Activated T-cell treated with anti-CD3 and anti-CD28 coated beads, Interleukin-2, amount 50 U/mL, for 72 hours (primary cell): ENCODE data around the gene JAML. TPM values are rescaled to one million over a fixed set of nuclear protein-coding genes. Genes with fewer than 3 reads are reported as not detected.

Source experiments
- ATAC-seq, 2 donors: fragments of 150-1000 bp; cut with Tn5 transposase; replicated peaks in 1 of 2; 2 replicates each; pipeline ENCODE4 v1.10.0; 2021; ENCODE audit warnings: moderate library complexity in 2 of 2, mild to moderate bottlenecking in 1 of 2
- DNase-seq, 2 donors: peaks; one replicate each; pipeline ENCODE4 v3.0.0; 2021 to 2022; ENCODE audit warnings: mixed read lengths in 1 of 2
- H3K27ac Mint-ChIP-seq: one replicate; pipeline ENCODE4 v1.8.0; 2022; ENCODE audit warnings: mild to moderate bottlenecking, moderate library complexity, mixed read lengths
- H3K27me3 Mint-ChIP-seq: one replicate; pipeline ENCODE4 v1.8.0; 2022; ENCODE audit warnings: low read depth, mixed read lengths
- H3K36me3 Mint-ChIP-seq, 2 donors: one replicate each; pipeline ENCODE4 v1.8.0; 2022; ENCODE audit warnings: mixed read lengths in 2 of 2, mild to moderate bottlenecking in 1 of 2; ENCODE audit not compliant: insufficient read depth in 2 of 2
- H3K4me1 Mint-ChIP-seq: one replicate; pipeline ENCODE4 v1.8.0; 2022; ENCODE audit warnings: low read depth, mixed read lengths
- H3K4me3 Mint-ChIP-seq, 2 donors: one replicate each; pipeline ENCODE4 v1.8.0; 2022; ENCODE audit warnings: mild to moderate bottlenecking in 2 of 2, mixed read lengths in 2 of 2, moderate library complexity in 2 of 2
- H3K9me3 Mint-ChIP-seq, 2 donors: one replicate each; pipeline ENCODE4 v1.8.0; 2022; ENCODE audit warnings: mixed read lengths in 2 of 2
- total RNA-seq, 2 donors: library from RNA; stranded (reverse); gene quantifications; one replicate each; pipeline ENCODE4 v1.2.3, GENCODE V29; 2022

The JAML gene
- total RNA-seq, 2 donors from 2014 or later = 272 to 369 TPM

DNA sequence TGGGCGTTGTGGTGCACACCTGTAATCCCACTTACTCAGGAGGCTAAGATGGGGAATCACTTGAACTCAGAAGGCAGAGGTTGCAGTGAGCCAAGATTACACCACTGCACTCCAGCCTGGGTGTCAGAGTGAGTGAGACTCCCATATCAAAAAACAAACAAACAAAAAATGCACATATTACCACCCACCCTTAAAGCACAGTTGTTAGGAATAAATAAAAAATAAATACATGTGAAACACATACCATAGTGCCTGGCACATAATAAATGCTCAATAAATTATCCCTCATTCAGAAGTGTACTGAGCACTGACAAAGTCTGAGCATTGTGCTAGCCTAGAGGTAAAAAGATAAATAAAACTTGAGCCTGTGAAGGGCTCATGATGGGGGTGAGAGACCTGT, 9.0 kb upstream of the JAML start:
- Mint-ChIP-seq H3K4me1 (peaks cover 31% of the 10 kb centered on the region), H3K36me3 (peaks cover 25 to 44% of the 10 kb centered on the region in 2 donors), H3K9me3 (no peaks in the 10 kb centered on the region), H3K4me3 (peak overlapping the region; percentile 9 to 35), H3K27me3 (no peaks in the 10 kb centered on the region), H3K27ac (peak overlapping the region; percentile 49)
- no peak for DNase-seq
- no peak for ATAC-seq

DNA sequence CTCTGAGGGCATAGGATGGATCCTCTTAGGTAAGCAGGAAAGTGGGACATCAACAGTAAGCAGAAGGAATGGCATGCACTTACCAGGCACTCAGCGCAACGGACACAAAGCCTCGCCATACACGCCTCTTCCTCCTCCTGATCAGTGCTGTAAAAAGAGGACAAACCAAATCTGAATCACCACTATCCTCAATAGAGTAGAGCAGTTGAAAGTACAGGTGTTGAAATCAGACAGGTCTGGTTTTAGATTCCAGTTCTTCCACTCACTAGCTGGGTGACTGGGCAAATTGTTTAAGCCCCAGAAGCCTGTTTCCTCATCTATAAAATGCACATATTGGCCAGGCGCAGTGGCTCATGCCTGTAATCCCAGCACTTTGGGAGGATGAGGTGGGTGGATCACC, 8.6 kb upstream of the JAML start:
- peaks cover 22 to 40% of the 10 kb centered on the region in 2 donors for H3K36me3 Mint-ChIP-seq
- DNase-seq = no peak
- peak; percentile 0 to 3 for ATAC-seq
- peaks cover 26% of the 10 kb centered on the region for H3K4me1 Mint-ChIP-seq
- peak overlapping the region; percentile 49 for H3K27ac Mint-ChIP-seq
- peak overlapping the region; percentile 9 to 59 for H3K4me3 Mint-ChIP-seq
- H3K27me3 Mint-ChIP-seq = no peaks in the 10 kb centered on the region
- H3K9me3 Mint-ChIP-seq = no peaks in the 10 kb centered on the region

DNA sequence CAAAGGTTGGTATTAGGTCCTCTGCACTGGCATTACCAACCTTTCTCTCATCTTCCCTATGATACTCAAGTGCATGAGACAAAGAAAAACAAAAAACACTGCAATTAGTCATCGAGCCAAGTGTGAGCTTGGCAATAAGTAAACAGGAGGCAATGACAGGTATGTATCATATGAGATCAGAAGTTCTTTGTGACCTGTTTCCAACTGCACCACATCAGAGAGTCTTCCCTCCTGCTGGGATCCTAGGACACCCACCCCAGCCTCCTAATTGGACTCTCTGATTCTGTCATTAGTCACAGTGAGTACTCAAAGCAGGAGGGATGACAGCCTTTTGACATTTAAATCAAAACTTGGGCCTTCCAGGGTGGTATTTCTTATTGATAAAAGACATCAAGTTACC, 7.8 kb upstream of the JAML start:
- Mint-ChIP-seq H3K9me3 (no peaks in the 10 kb centered on the region), H3K27ac (peak overlapping the region; percentile 49), H3K4me3 (peak overlapping the region; percentile 41 to 59), H3K36me3 (peaks cover 25 to 39% of the 10 kb centered on the region in 2 donors), H3K27me3 (no peaks in the 10 kb centered on the region), H3K4me1 (peaks cover 19% of the 10 kb centered on the region)
- peak; percentile 86 to 88 for ATAC-seq
- DNase-seq = peak; percentile 68 to 80

DNA sequence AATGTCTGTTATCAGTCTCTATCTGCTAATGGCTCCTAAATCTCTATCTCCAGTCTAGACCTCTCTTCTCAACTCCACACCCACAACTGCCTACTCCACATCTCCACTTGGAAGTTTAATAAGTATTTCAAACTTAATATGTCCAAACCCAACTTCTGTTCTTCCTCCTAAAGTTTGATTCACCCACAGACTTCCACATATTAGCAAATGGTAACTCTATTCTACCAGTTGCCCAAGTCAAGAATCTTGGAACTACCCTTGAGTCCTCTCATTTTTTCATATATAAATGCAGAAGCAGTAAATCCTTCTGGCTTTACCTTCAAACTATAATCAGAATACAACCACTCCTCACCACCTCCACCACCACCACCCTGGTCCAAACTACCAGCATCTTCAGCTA, 6.7 kb upstream of the JAML start:
- peaks cover 7% of the 10 kb centered on the region for H3K4me1 Mint-ChIP-seq
- H3K4me3 Mint-ChIP-seq = no peak overlapping the region
- H3K27me3 Mint-ChIP-seq = no peaks in the 10 kb centered on the region
- H3K9me3 Mint-ChIP-seq = peaks cover 0 to 2% of the 10 kb centered on the region in 2 donors
- peak in 1 of 2 donors; percentile 3 for DNase-seq
- ATAC-seq = no peak
- H3K27ac Mint-ChIP-seq = no peak overlapping the region
- H3K36me3 Mint-ChIP-seq = peaks cover 30 to 40% of the 10 kb centered on the region in 2 donors

DNA sequence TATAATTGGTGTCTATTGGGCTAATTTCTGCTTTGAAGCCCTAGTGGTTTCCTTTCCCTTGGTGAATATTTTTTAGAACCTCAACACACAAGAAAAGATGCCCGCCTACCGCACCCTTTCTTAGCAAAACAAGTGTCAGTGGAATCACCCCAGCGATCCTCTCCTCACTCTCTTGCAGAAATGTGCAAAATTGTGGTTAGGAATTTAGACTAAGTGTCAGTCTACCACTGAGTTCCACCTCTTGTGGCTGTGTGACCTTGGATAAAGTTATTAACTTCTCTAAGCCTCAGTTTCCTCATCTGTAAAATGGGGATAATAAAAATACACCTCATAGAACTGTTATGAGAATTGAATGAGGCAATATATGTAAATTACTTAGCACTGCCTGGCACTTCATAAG, 5.3 kb upstream of the JAML start:
- H3K27ac Mint-ChIP-seq = no peak overlapping the region
- H3K4me3 Mint-ChIP-seq = peak overlapping the region in 1 of 2 donors; percentile 19
- H3K27me3 Mint-ChIP-seq = no peaks in the 10 kb centered on the region
- peaks cover 4 to 7% of the 10 kb centered on the region in 2 donors for H3K9me3 Mint-ChIP-seq
- DNase-seq (no peak), ATAC-seq (no peak)
- no peaks in the 10 kb centered on the region for H3K4me1 Mint-ChIP-seq
- H3K36me3 Mint-ChIP-seq = peaks cover 32 to 46% of the 10 kb centered on the region in 2 donors

- Mint-ChIP-seq H3K4me3 (peak overlapping the region; percentile 60 to 88), H3K27ac (no peak overlapping the region), H3K9me3 (peaks cover 4 to 7% of the 10 kb centered on the region in 2 donors), H3K4me1 (no peaks in the 10 kb centered on the region), H3K27me3 (no peaks in the 10 kb centered on the region), H3K36me3 (peaks cover 29 to 50% of the 10 kb centered on the region in 2 donors)
- ATAC-seq (no peak), DNase-seq (no peak)
Observed at GRCh38 chr11:118229274-118229847, 4.5 kb upstream of the JAML start.

DNA sequence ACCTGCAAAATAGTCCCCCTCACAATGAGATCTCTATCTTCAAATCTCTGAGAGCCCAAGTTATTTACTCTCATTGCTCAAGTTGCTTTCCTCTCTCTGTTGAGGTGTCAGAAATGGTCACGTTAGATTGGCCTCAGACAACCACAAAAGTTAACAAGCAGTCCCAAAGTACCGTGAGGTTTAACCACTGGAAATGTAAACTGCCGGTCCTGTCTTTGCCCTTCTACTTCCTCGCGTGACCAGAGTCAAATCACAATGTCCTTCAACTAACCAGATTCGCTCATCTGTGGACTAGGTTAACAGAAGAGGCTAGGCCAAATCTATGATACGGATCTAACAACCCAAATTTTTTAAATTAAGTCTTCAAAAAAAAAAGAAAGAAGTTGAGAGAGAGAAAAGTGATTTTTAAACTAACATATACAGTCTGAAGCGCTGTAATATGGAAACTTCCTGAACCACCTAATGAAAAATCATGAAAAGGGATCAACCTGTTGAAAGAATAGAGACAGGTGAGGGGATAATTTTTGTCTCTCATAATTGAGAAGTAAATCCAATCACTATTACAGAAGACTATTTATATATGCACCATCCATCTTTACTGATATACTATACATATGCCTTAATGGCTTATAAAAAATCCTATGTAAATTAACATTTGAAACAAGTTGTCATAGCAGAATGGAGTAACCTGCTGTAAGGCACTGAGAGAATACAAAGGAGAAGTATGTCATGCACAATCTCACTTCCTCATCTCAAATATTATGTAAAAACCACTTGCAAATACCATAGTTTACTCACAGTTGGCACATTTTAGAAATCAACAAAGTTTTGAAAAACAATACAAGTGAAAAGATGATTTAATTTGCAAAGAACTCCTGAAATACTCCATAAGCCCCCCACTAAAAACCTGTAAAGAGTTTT, 3.3 kb upstream of the JAML start:
- peak; percentile 59 to 62 for DNase-seq
- peak; percentile 3 to 14 for ATAC-seq
- Mint-ChIP-seq H3K9me3 (peaks cover 4 to 7% of the 10 kb centered on the region in 2 donors), H3K4me1 (peaks cover 7% of the 10 kb centered on the region), H3K36me3 (peaks cover 27 to 48% of the 10 kb centered on the region in 2 donors), H3K27me3 (no peaks in the 10 kb centered on the region), H3K4me3 (peak overlapping the region; percentile 60 to 88), H3K27ac (no peak overlapping the region)

- H3K27me3 Mint-ChIP-seq = no peaks in the 10 kb centered on the region
- ATAC-seq = peak; percentile 14 to 19
- H3K27ac Mint-ChIP-seq = no peak overlapping the region
- H3K9me3 Mint-ChIP-seq = peaks cover 4 to 7% of the 10 kb centered on the region in 2 donors
- H3K4me1 Mint-ChIP-seq = peaks cover 20% of the 10 kb centered on the region
- peaks cover 26 to 57% of the 10 kb centered on the region in 2 donors for H3K36me3 Mint-ChIP-seq
- peak overlapping the region; percentile 60 to 88 for H3K4me3 Mint-ChIP-seq
- no peak for DNase-seq
Observed at GRCh38 chr11:118226781-118227180, 2.0 kb upstream of the JAML start.

DNA sequence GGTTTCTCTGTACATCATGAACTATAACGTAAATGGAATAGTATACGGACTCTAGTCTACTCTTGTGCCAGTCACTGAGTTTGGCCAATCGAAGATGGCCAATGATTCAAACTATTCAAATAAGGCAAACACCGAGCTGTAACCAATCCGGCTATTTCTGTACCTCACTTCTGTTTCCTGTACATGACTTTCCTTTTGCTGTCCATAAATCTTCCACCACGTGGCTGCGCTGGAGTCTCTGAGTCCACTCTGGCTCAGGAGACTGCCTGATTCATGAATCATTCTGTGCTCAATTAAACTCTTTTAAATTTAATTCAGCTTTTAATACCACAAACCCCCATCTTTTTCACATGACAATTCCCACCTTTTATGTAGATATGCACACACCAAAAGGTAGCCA, 1.5 kb upstream of the JAML start:
- DNase-seq (no peak), ATAC-seq (no peak)
- H3K9me3 Mint-ChIP-seq = peaks cover 4 to 7% of the 10 kb centered on the region in 2 donors
- no peaks in the 10 kb centered on the region for H3K27me3 Mint-ChIP-seq
- H3K27ac Mint-ChIP-seq = no peak overlapping the region
- H3K36me3 Mint-ChIP-seq = peaks cover 26 to 57% of the 10 kb centered on the region in 2 donors
- H3K4me1 Mint-ChIP-seq = peaks cover 25% of the 10 kb centered on the region
- peak overlapping the region; percentile 60 to 88 for H3K4me3 Mint-ChIP-seq

DNA sequence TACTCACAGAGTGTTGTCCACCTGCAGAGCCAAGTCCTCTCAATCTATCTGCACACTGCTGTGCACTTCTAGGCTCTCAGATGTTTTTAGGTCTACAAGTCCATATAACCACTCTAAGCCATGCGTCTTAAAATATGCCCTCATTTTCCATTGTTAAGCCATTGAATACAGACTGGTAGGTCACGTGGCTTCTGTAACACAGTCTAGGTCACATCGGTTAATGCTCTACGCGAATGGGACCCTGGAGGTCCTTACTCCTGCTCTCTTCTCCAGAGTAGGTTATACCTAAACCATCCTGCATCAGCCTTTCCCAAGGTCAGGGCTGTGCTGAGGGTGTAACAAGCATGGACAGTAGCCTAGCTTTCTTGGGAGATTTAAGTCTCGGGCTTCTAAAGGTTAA, 819 bp downstream of the JAML start:
- Mint-ChIP-seq H3K9me3 (peaks cover 4 to 7% of the 10 kb centered on the region in 2 donors), H3K36me3 (peaks cover 28 to 65% of the 10 kb centered on the region in 2 donors), H3K4me3 (peak overlapping the region; percentile 81 to 93), H3K27ac (no peak overlapping the region), H3K27me3 (no peaks in the 10 kb centered on the region), H3K4me1 (peaks cover 48% of the 10 kb centered on the region)
- peak in 1 of 2 donors; percentile 36 for DNase-seq
- ATAC-seq = peak; percentile 5 to 18

GRCh38 chr11:118223570-118223969, 1.2 kb downstream of the JAML start:
- Mint-ChIP-seq H3K4me3 (peak overlapping the region; percentile 81 to 93), H3K9me3 (peaks cover 4 to 7% of the 10 kb centered on the region in 2 donors), H3K4me1 (peaks cover 52% of the 10 kb centered on the region), H3K36me3 (peaks cover 31 to 67% of the 10 kb centered on the region in 2 donors), H3K27me3 (no peaks in the 10 kb centered on the region), H3K27ac (no peak overlapping the region)
- DNase-seq = no peak
- ATAC-seq = peak in 1 of 2 donors; percentile 11

- ATAC-seq = no peak
- H3K9me3 Mint-ChIP-seq = peaks cover 4 to 7% of the 10 kb centered on the region in 2 donors
- H3K4me3 Mint-ChIP-seq = peak overlapping the region; percentile 81 to 85
- no peaks in the 10 kb centered on the region for H3K27me3 Mint-ChIP-seq
- no peak for DNase-seq
- peaks cover 64% of the 10 kb centered on the region for H3K4me1 Mint-ChIP-seq
- H3K27ac Mint-ChIP-seq = peak overlapping the region; percentile 97
- H3K36me3 Mint-ChIP-seq = peaks cover 26 to 71% of the 10 kb centered on the region in 2 donors
Observed at GRCh38 chr11:118222437-118222836, 2.4 kb downstream of the JAML start.

GRCh38 chr11:118221419-118221818, 3.4 kb downstream of the JAML start:
- ATAC-seq (no peak), DNase-seq (no peak)
- H3K27ac Mint-ChIP-seq = peak overlapping the region; percentile 97
- peaks cover 4% of the 10 kb centered on the region in 2 donors for H3K9me3 Mint-ChIP-seq
- H3K4me1 Mint-ChIP-seq = peaks cover 74% of the 10 kb centered on the region
- H3K36me3 Mint-ChIP-seq = peaks cover 23 to 65% of the 10 kb centered on the region in 2 donors
- peak overlapping the region; percentile 81 to 85 for H3K4me3 Mint-ChIP-seq
- H3K27me3 Mint-ChIP-seq = no peaks in the 10 kb centered on the region
